SH-SY5Y (cell line): ENCODE results near the gene TEX38.

Experiments used
- GATA2 ChIP-seq: IDR thresholded peaks from 2 replicates; pipeline ENCODE4 v1.6.1; 2011; ENCODE audit warnings: mild to moderate bottlenecking, low read depth, low read length
- GATA3 ChIP-seq: IDR thresholded peaks from 2 replicates; pipeline ENCODE4 v1.6.1; 2011; ENCODE audit warnings: low read depth, mild to moderate bottlenecking, low read length, moderate library complexity

GRCh38 chr1:46672696-46673095 lies 1.0 kb downstream of the TEX38 start:
- TF ChIP-seq GATA2 (no peak), GATA3 (no peak)
